Esophagus muscularis mucosa (tissue), 4 donors: ENCODE data around the gene SLC6A19. TPM values are rescaled to one million over a fixed set of nuclear protein-coding genes. Genes with fewer than 3 reads are reported as not detected.

Experiments
- DNase-seq: peaks from one replicate; pipeline ENCODE4 v3.0.0-alpha.2; 2017; ENCODE audit errors: extremely low spot score
- H3K27ac ChIP-seq, 4 donors: fragments of 200-600 bp; sonication (generic); replicated peaks in 1 of 4; 1 replicate in 3 of 4; 2 replicates in 1 of 4; pipeline ENCODE4 v1.5.1; 2016 to 2019; ENCODE audit warnings: mild to moderate bottlenecking in 1 of 4
- H3K27me3 ChIP-seq, 4 donors: fragments of 200-600 bp; sonication (generic); one replicate each; pipeline versions ENCODE4 v1.5.1 to v1.6.0; 2016 to 2019
- H3K36me3 ChIP-seq, 4 donors: fragments of 200-600 bp; sonication (generic); one replicate each; pipeline ENCODE4 v1.5.1; 2016 to 2019
- H3K4me1 ChIP-seq, 4 donors: fragments of 200-600 bp; sonication (generic); one replicate each; pipeline ENCODE4 v1.5.1; 2016 to 2019
- H3K4me3 ChIP-seq, 4 donors: fragments of 200-600 bp; sonication (generic); 1 replicate in 2 of 4; 2 replicates in 2 of 4; pipeline ENCODE4 v1.5.1; 2016 to 2019; ENCODE audit warnings: mild to moderate bottlenecking in 4 of 4, moderate library complexity in 1 of 4
- H3K9me3 ChIP-seq, 4 donors: fragments of 200-600 bp; sonication (generic); 1 replicate in 3 of 4; 2 replicates in 1 of 4; pipeline ENCODE4 v1.5.1; 2016 to 2019
- EP300 ChIP-seq: sonication (generic); formaldehyde crosslinking; IDR thresholded peaks from one replicate; pipeline ENCODE4 v1.6.1; 2017; ENCODE audit warnings: antibody characterized with exemption
- POLR2A ChIP-seq: fragments of 450-650 bp; IDR thresholded peaks from one replicate; pipeline ENCODE4 v1.6.1; 2017; ENCODE audit warnings: antibody characterized with exemption, moderate library complexity, mild to moderate bottlenecking, low read depth
- POLR2AphosphoS5 ChIP-seq, 2 donors: sonication (generic); formaldehyde crosslinking; IDR thresholded peaks; one replicate each; pipeline ENCODE4 v1.6.1; 2017; ENCODE audit warnings: antibody characterized with exemption in 2 of 2
- WGBS: methylation state at CpG from one replicate; pipeline ENCODE4 v1.1.5; 2018; 5-methylcytosine and 5-hydroxymethylcytosine counted together
- intact Hi-C: fragments of 100-400 bp; cut with DNase I; formaldehyde crosslinking; loops from one replicate; pipeline ENCODE4 v1.15.1; 2023
- total RNA-seq, 4 donors: library from RNA; depleted of rRNA; stranded (reverse); fragments of >200 nt; gene quantifications; one replicate each; pipeline versions ENCODE4 v1.1.0 to v1.2.1, GENCODE V29; 2016
- TF ChIP-seq, protein P1 (sequence below), 3 experiments: fragments of 200-600 bp in 2 of 3; fragments of 450-650 bp in 1 of 3; sonication (generic) in 2 of 3; IDR thresholded peaks; one replicate each; pipeline ENCODE4 v1.5.1; 2017 to 2019; ENCODE audit warnings: antibody characterized with exemption in 3 of 3, mild to moderate bottlenecking in 2 of 3, moderate library complexity in 1 of 3

SLC6A19 gene
- total RNA-seq, 4 donors from 2014 or later: not detected

DNA sequence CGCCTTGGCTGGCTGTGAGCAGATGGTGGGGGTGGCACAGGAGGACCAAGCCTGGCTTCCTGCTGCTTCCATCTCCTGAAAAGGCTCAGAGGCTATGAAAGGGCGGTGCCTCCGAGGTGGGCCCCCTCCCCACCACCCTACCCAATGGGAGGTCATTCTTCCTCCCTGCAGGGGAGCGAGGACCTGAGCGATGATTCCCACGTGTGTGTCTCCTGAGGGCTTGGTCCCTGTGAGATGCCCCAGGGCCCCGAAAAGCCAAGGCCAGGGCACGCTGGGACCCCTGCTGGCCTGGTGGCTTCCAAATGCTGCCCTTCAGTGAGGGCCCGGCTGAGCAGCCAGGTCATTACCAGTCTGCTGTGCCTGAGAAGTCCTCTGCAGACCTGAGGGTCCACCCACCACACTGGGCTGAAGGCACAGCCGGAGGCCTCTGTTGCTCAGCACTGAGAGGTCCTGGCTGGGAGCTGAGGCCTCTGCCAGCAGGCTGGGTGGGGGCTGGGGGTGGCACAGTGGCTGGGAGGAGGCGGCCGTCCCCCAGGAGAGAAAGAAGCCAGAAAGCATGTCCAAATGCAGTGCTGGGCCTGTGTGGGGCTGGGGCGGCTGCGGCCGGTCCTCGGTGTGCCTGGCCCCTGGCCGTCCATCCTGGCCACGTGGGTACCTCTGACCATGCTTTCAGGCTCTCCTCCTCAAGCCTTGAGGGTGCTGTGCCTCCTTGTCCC, 14.0 kb upstream of the SLC6A19 start:
- TF ChIP-seq POLR2AphosphoS5 (IDR thresholded peaks at IDR 0.05) (no peak), POLR2A (no peak), EP300 (no peak)
- no peaks in the 10 kb centered on the region for H3K36me3 ChIP-seq
- intact Hi-C loops: no loop called here
- peaks cover 0 to 51% (median 2%) of the 10 kb centered on the region in 4 donors for H3K27me3 ChIP-seq
- WGBS: 100% methylated on average over 7 of the region's 18 CpGs
- H3K4me1 ChIP-seq: peaks cover 3 to 14% (median 13%) of the 10 kb centered on the region in 4 donors
- H3K4me3 ChIP-seq: no peak overlapping the region
- H3K9me3 ChIP-seq: no peaks in the 10 kb centered on the region
- no peak for DNase-seq
- no peak overlapping the region for H3K27ac ChIP-seq

DNA sequence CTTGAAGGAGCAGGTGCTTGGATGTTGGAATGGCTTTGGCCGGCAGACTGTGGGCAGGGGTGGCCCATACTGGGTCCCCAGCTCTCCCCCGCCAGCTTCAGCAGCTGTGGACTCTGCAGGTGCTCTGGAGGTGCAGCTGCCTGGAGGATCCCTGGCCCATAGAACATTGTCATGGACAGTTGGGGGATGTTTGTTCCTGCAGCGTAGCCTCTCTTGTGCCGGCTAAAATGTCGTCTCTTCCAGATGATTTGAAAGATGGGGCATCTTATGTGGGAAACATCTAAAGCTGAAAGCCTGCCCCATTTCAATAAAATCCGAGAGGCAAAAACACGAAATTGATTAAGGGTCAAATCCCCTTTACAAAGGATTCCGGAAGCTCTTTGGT, 13.5 kb upstream of the SLC6A19 start:
- H3K4me3 ChIP-seq: no peak overlapping the region
- peaks cover 0 to 51% (median 2%) of the 10 kb centered on the region in 4 donors for H3K27me3 ChIP-seq
- no peaks in the 10 kb centered on the region for H3K9me3 ChIP-seq
- intact Hi-C loops: no loop called here
- no peak overlapping the region for H3K27ac ChIP-seq
- no peak for DNase-seq
- no peaks in the 10 kb centered on the region for H3K36me3 ChIP-seq
- 94% methylated on average over 8 of the region's 8 CpGs for WGBS
- TF ChIP-seq POLR2A (no peak), POLR2AphosphoS5 (IDR thresholded peaks at IDR 0.05) (no peak), EP300 (no peak)
- TF ChIP-seq, protein P1, sequence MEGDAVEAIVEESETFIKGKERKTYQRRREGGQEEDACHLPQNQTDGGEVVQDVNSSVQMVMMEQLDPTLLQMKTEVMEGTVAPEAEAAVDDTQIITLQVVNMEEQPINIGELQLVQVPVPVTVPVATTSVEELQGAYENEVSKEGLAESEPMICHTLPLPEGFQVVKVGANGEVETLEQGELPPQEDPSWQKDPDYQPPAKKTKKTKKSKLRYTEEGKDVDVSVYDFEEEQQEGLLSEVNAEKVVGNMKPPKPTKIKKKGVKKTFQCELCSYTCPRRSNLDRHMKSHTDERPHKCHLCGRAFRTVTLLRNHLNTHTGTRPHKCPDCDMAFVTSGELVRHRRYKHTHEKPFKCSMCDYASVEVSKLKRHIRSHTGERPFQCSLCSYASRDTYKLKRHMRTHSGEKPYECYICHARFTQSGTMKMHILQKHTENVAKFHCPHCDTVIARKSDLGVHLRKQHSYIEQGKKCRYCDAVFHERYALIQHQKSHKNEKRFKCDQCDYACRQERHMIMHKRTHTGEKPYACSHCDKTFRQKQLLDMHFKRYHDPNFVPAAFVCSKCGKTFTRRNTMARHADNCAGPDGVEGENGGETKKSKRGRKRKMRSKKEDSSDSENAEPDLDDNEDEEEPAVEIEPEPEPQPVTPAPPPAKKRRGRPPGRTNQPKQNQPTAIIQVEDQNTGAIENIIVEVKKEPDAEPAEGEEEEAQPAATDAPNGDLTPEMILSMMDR (IDR thresholded peaks at IDR 0.05): no peak
- peaks cover 0 to 9% (median 8%) of the 10 kb centered on the region in 4 donors for H3K4me1 ChIP-seq

DNA sequence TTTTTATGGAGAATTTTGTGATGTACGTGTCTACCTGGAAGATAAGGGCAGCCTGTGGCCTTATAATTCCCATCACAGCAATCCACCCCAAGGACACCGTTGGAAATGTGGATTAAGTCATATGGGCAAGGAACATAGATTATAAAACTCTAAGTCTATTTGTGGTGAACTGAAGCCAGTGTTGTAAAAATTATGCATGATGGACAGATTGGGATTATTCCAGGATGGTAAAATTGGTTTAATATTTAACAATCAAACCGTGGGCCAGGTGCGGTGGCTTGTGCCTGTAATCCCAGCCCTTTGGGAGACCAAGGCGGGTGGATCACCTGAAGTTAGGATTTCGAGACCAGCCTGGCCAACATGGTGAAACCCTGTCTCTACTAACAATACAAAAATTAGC, 12.9 kb upstream of the SLC6A19 start:
- 60% methylated on average over 6 of the region's 6 CpGs for WGBS
- peaks cover 0 to 55% (median 2%) of the 10 kb centered on the region in 4 donors for H3K27me3 ChIP-seq
- intact Hi-C loops: no loop called here

DNA sequence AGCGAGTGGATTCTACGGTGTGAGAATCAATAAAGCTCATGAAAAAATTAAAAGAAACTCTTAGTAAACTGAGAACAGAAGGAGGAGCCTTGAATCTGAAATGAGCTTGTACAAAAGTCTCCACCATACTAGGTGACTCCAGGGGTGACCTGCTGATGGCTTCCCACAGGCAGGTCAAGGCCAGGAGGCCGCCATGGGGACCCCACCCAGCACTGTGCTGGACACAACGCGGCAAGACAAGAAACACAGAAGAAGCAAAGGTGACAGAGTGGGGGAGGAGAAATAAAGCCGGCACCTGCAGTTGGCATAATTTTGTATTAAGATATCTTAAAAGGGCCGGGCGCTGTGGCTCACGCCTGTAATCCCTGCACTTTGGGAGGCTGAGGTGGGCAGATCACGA, 12.1 kb upstream of the SLC6A19 start:
- WGBS: 85% methylated on average over 10 of the region's 10 CpGs
- intact Hi-C loops: no loop called here

More for the DNA sequence above, 12.9 kb upstream of the SLC6A19 start:
- no peak for DNase-seq
- Histone ChIP-seq H3K36me3 (no peaks in the 10 kb centered on the region), H3K27ac (no peak overlapping the region), H3K9me3 (no peaks in the 10 kb centered on the region), H3K4me3 (no peak overlapping the region), H3K4me1 (peaks cover 0 to 3% (median 3%) of the 10 kb centered on the region in 4 donors)
- TF ChIP-seq EP300 (no peak), POLR2AphosphoS5 (IDR thresholded peaks at IDR 0.05) (no peak), POLR2A (no peak)
- TF ChIP-seq, protein P1 (IDR thresholded peaks at IDR 0.05): no peak

DNA sequence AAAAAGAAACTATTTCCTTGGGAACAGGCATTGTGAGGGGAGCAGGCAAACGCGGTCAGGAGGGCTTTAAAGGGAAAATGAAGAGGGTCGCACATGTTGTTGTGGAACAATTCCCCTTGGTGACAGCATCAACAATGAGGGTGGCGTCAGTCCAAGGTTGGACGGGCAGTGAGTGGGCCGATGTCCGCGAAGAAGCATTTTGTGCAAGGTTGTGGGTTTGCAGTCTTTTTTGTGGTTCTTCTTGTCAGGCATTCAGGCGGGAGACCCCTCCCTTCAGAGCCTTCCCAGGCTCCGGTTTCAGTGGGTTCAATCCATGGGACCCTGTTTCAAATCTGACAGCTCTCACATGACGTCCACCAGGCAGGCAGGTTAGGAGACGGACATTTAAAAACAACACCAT, 11.1 kb upstream of the SLC6A19 start:
- no peaks in the 10 kb centered on the region for H3K36me3 ChIP-seq
- no peaks in the 10 kb centered on the region for H3K4me1 ChIP-seq
- H3K4me3 ChIP-seq: no peak overlapping the region
- no peak overlapping the region for H3K27ac ChIP-seq
- intact Hi-C loops: no loop called here
- no peak for DNase-seq
- WGBS: 71% methylated on average over 12 of the region's 12 CpGs
- H3K9me3 ChIP-seq: no peaks in the 10 kb centered on the region
- H3K27me3 ChIP-seq: peaks cover 0 to 71% (median 2%) of the 10 kb centered on the region in 4 donors
- TF ChIP-seq POLR2AphosphoS5 (IDR thresholded peaks at IDR 0.05): no peak
- no peak for TF ChIP-seq EP300
- TF ChIP-seq, protein P1 (IDR thresholded peaks at IDR 0.05): no peak
- no peak for TF ChIP-seq POLR2A

More for the DNA sequence above, 12.1 kb upstream of the SLC6A19 start:
- no peak overlapping the region for H3K4me3 ChIP-seq
- H3K27ac ChIP-seq: no peak overlapping the region
- peaks cover 0 to 61% (median 2%) of the 10 kb centered on the region in 4 donors for H3K27me3 ChIP-seq
- DNase-seq: no peak
- no peaks in the 10 kb centered on the region for H3K9me3 ChIP-seq
- H3K36me3 ChIP-seq: no peaks in the 10 kb centered on the region
- TF ChIP-seq EP300 (no peak), POLR2A (no peak), POLR2AphosphoS5 (IDR thresholded peaks at IDR 0.05) (no peak)
- TF ChIP-seq, protein P1 (IDR thresholded peaks at IDR 0.05): no peak
- H3K4me1 ChIP-seq: no peaks in the 10 kb centered on the region
